Lung (tissue), 12 donors: ENCODE data around the gene ACADSB. TPM values are rescaled to one million over a fixed set of nuclear protein-coding genes. Genes with fewer than 3 reads are reported as not detected.

Source experiments
- ATAC-seq: fragments of 200-7000 bp; cut with Tn5 transposase; one replicate; pipeline ENCODE4 v1.9.1; 2020; ENCODE audit warnings: moderate number of reproducible peaks; ENCODE audit not compliant: insufficient read depth, low FRiP score
- DNase-seq, 3 donors: peaks; one replicate each; pipeline ENCODE4 v3.0.0-alpha.2; 2013 to 2017
- H3K27ac ChIP-seq, 2 donors: one replicate each; pipeline ENCODE4 v1.5.1; 2013; ENCODE audit warnings: mild to moderate bottlenecking in 2 of 2, moderate library complexity in 2 of 2, control low read depth in 1 of 2, inconsistent platforms in 1 of 2, low read depth in 1 of 2, low read length in 1 of 2
- H3K27me3 ChIP-seq, 3 donors: one replicate each; pipeline ENCODE4 v1.5.1; 2013; ENCODE audit warnings: low read length in 2 of 3; ENCODE audit not compliant: control insufficient read depth in 3 of 3, insufficient read depth in 3 of 3
- H3K36me3 ChIP-seq, 4 donors: one replicate each; pipeline ENCODE4 v1.5.1; 2013; ENCODE audit warnings: low read length in 4 of 4, mild to moderate bottlenecking in 1 of 4, moderate library complexity in 1 of 4; ENCODE audit not compliant: control insufficient read depth in 4 of 4, insufficient read depth in 4 of 4
- H3K4me1 ChIP-seq, 5 donors: one replicate each; pipeline ENCODE4 v1.5.1; 2013; ENCODE audit warnings: low read length in 5 of 5, mild to moderate bottlenecking in 2 of 5, moderate library complexity in 1 of 5; ENCODE audit not compliant: control insufficient read depth in 5 of 5, insufficient read depth in 5 of 5
- H3K4me3 ChIP-seq: one replicate; pipeline ENCODE4 v1.5.1; 2013; ENCODE audit warnings: mild to moderate bottlenecking, control low read depth, moderate library complexity
- H3K9ac ChIP-seq, 2 donors: one replicate each; pipeline ENCODE4 v1.5.1; 2013; ENCODE audit warnings: low read length in 2 of 2, control low read depth in 1 of 2; ENCODE audit not compliant: insufficient read depth in 1 of 2
- H3K9me3 ChIP-seq, 4 donors: one replicate each; pipeline ENCODE4 v1.5.1; 2013; ENCODE audit warnings: low read length in 3 of 4, mild to moderate bottlenecking in 1 of 4, moderate library complexity in 1 of 4; ENCODE audit not compliant: control insufficient read depth in 4 of 4, insufficient read depth in 3 of 4
- whole genome bisulfite sequencing, 2 donors: extraction: QIAGEN DNeasy Blood & Tissue Kit; methylation state at CpG; one replicate each; pipeline ENCODE4 v1.1.7; 2013; 5-methylcytosine and 5-hydroxymethylcytosine counted together
- polyA plus RNA-seq, 2 donors: library from polyadenylated mRNA; stranded (reverse); fragments of 200-250 nt; gene quantifications; one replicate each; pipeline ENCODE4 v1.2.1, GENCODE V29; 2013
- total RNA-seq, 2 donors: library from RNA; depleted of rRNA in 1 of 2; stranded (reverse); fragments of >200 nt in 1 of 2; gene quantifications; one replicate each; pipeline ENCODE4 v1.2.1, GENCODE V29; 2014 to 2021
- TF ChIP-seq, protein P1 (sequence below): IDR thresholded peaks from 2 replicates; pipeline ENCODE4 v1.5.1; 2012; ENCODE audit warnings: mild to moderate bottlenecking; ENCODE audit errors: control extremely low read depth, extremely low read depth
- donor health status: control.
- donor health status: control.
- donor health status: Bipolar disorder and iron deficiency.
- donor health status: healthy.
- donor health status: DM: yes; HTN: yes; CAD: no.

The ACADSB gene
- total and polyA plus RNA-seq, 4 donors: 8.2 to 36.2 (median 14.9) TPM

- H3K27me3 ChIP-seq: no peaks in the 10 kb centered on the region
- no peak overlapping the region for H3K9ac ChIP-seq
- WGBS, 2 donors: 85 to 89% methylated on average over 3 of the region's 3 CpGs
- peaks cover 0 to 9% (median 3%) of the 10 kb centered on the region in 5 donors for H3K4me1 ChIP-seq
- TF ChIP-seq, protein P1, sequence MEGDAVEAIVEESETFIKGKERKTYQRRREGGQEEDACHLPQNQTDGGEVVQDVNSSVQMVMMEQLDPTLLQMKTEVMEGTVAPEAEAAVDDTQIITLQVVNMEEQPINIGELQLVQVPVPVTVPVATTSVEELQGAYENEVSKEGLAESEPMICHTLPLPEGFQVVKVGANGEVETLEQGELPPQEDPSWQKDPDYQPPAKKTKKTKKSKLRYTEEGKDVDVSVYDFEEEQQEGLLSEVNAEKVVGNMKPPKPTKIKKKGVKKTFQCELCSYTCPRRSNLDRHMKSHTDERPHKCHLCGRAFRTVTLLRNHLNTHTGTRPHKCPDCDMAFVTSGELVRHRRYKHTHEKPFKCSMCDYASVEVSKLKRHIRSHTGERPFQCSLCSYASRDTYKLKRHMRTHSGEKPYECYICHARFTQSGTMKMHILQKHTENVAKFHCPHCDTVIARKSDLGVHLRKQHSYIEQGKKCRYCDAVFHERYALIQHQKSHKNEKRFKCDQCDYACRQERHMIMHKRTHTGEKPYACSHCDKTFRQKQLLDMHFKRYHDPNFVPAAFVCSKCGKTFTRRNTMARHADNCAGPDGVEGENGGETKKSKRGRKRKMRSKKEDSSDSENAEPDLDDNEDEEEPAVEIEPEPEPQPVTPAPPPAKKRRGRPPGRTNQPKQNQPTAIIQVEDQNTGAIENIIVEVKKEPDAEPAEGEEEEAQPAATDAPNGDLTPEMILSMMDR: no peak
- H3K9me3 ChIP-seq: no peaks in the 10 kb centered on the region
- H3K27ac ChIP-seq: no peak overlapping the region
- H3K36me3 ChIP-seq: peaks cover 5 to 22% (median 9%) of the 10 kb centered on the region in 4 donors
- ATAC-seq (no peak), DNase-seq (no peak)
- no peak overlapping the region for H3K4me3 ChIP-seq
Measured at GRCh38 chr10:123000155-123000554, 8.7 kb upstream of the ACADSB start.

DNA sequence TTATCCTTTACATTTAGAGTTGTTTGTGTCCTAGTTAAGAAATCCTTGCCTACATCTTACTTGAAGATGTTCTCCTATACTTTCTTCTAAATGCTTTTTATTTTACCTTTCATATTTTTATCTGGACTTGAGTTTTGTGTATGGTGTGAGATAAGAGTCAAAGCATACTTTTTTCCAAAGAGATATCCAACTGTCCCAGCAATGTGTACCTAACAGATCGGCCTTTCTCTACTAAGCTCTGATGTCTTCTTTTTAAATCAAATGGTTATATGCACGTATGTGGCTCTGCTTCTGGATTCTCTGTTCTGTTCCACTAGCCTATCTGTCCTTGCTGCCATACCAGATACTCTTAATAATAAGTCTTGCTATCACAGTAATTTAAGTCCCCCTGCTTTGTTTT, 7.4 kb upstream of the ACADSB start:
- TF ChIP-seq, protein P1: no peak
- Histone ChIP-seq H3K36me3 (peaks cover 0 to 12% (median 2%) of the 10 kb centered on the region in 4 donors), H3K9ac (no peak overlapping the region), H3K27me3 (no peaks in the 10 kb centered on the region), H3K4me1 (peaks cover 0 to 12% (median 3%) of the 10 kb centered on the region in 5 donors), H3K4me3 (no peak overlapping the region), H3K27ac (no peak overlapping the region), H3K9me3 (no peaks in the 10 kb centered on the region)
- DNase-seq: no peak
- 94 to 96% methylated on average over 2 of the region's 2 CpGs for WGBS, 2 donors
- ATAC-seq: no peak

DNA sequence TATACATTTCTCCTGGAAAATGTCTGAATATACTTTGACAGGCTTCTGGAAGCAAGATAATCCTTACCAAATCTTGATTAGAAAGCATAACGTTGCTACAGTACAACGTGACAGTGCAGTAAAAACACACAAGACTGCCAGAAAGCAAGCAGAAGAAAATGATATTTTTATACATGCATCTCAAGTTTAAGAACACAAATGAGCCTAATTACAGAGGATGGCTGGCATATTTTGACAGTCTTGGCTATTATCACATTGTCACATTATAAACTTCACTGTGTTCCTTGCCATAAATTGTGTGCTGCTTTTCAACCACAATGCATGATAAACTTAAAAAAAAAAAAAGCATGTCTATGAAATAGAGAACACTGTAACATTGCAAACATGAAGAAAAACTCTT, 4.5 kb upstream of the ACADSB start:
- 60 to 80% methylated on average over 2 of the region's 2 CpGs for WGBS, 2 donors
- no peaks in the 10 kb centered on the region for H3K9me3 ChIP-seq
- no peak for ATAC-seq

More for the DNA sequence above, 4.5 kb upstream of the ACADSB start:
- Histone ChIP-seq H3K27me3 (no peaks in the 10 kb centered on the region), H3K4me1 (peaks cover 0 to 13% (median 8%) of the 10 kb centered on the region in 5 donors), H3K4me3 (no peak overlapping the region), H3K27ac (no peak overlapping the region), H3K36me3 (no peaks in the 10 kb centered on the region), H3K9ac (no peak overlapping the region)
- no peak for DNase-seq
- TF ChIP-seq, protein P1: no peak
